H1 (cell line): ENCODE measurements around the gene TMEM229B. TPM values are rescaled to one million over a fixed set of nuclear protein-coding genes. Genes with fewer than 3 reads are reported as not detected.

ENCODE experiments used
- CTCF ChIA-PET: fragments of 300-600 bp; sonication (Branson Sonifier 250); formaldehyde crosslinking; loops from one replicate; lab custom pipeline; 2021; ENCODE audit not compliant: partially characterized antibody; lab: Charles Lee
- POLR2A ChIA-PET: fragments of 300-600 bp; sonication (Branson Sonifier 250); formaldehyde crosslinking; loops from one replicate; lab custom pipeline; 2021; ENCODE audit warnings: inconsistent platforms; ENCODE audit not compliant: partially characterized antibody; lab: Charles Lee
- DNase-seq, 2 experiments: peaks; one replicate each; pipeline versions ENCODE4 v3.0.0 to v3.0.0-alpha.2; 2010 to 2022; ENCODE audit warnings: low spot score in 2 of 2, low read depth in 1 of 2, mixed read lengths in 1 of 2
- FAIRE-seq: peaks from 2 replicates; lab custom pipeline; 2011; peaks lifted over from hg19 to GRCh38; lab: Jason Lieb, UNC
- H2AFZ ChIP-seq: 2 replicates; pipeline ENCODE4 v1.8.1; 2012; ENCODE audit warnings: low read length, inconsistent platforms
- H2AK5ac ChIP-seq: 2 replicates; pipeline ENCODE4 v1.6.1; 2013; ENCODE audit warnings: low read depth, low read length
- H2BK120ac ChIP-seq: replicated peaks from 2 replicates; pipeline ENCODE3; 2013; ENCODE audit warnings: low read depth, low read length, inconsistent platforms
- H2BK12ac ChIP-seq: 2 replicates; pipeline ENCODE4 v1.6.1; 2013; ENCODE audit warnings: low read depth, low read length
- H2BK15ac ChIP-seq: 2 replicates; pipeline ENCODE4 v1.6.1; 2013; ENCODE audit warnings: low read length
- H2BK20ac ChIP-seq: 2 replicates; pipeline ENCODE4 v1.6.1; 2013; ENCODE audit warnings: low read length
- H2BK5ac ChIP-seq: 2 replicates; pipeline ENCODE4 v1.6.1; 2013; ENCODE audit warnings: low read depth, low read length
- H3K14ac ChIP-seq: 2 replicates; pipeline ENCODE4 v1.6.1; 2013; ENCODE audit warnings: inconsistent platforms; ENCODE audit not compliant: insufficient read length
- H3K18ac ChIP-seq: 2 replicates; pipeline ENCODE4 v1.6.1; 2013; ENCODE audit warnings: low read length; ENCODE audit errors: extremely low read depth
- H3K23ac ChIP-seq: 2 replicates; pipeline ENCODE4 v1.6.1; 2013; ENCODE audit warnings: inconsistent platforms; ENCODE audit not compliant: insufficient read length
- H3K23me2 ChIP-seq: 2 replicates; pipeline ENCODE4 v1.6.1; 2013; ENCODE audit warnings: low read depth, low read length
- H3K27ac ChIP-seq: 2 replicates; pipeline ENCODE4 v1.6.1; 2011; ENCODE audit warnings: low read depth, low read length, inconsistent platforms
- H3K27me3 ChIP-seq, 4 experiments: replicated peaks in 1 of 4; 1 replicate in 1 of 4; 2 replicates in 3 of 4; pipeline versions ENCODE4 v1.6.1 to v1.8.1; 2011 to 2013; ENCODE audit warnings: low read length in 3 of 4, mild to moderate bottlenecking in 3 of 4, inconsistent platforms in 2 of 4, mixed read lengths in 2 of 4, moderate library complexity in 1 of 4; ENCODE audit not compliant: control insufficient read depth in 3 of 4, insufficient read depth in 3 of 4; ENCODE audit errors: extremely low read depth in 1 of 4
- H3K36me3 ChIP-seq, 4 experiments: 2 replicates each; pipeline versions ENCODE4 v1.6.1 to v1.8.1; 2011 to 2013; ENCODE audit warnings: mild to moderate bottlenecking in 4 of 4, low read length in 3 of 4, moderate library complexity in 2 of 4, control low read depth in 1 of 4, inconsistent platforms in 1 of 4; ENCODE audit not compliant: insufficient read depth in 4 of 4, control insufficient read depth in 2 of 4
- H3K4ac ChIP-seq: replicated peaks from 2 replicates; pipeline ENCODE3; 2013; ENCODE audit warnings: low read length, low read depth, mixed read lengths, inconsistent platforms; ENCODE audit not compliant: insufficient read length
- H3K4me1 ChIP-seq, 4 experiments: replicated peaks in 1 of 4; 1 replicate in 1 of 4; 2 replicates in 3 of 4; pipeline versions ENCODE4 v1.6.1 to v1.8.1; 2011 to 2013; ENCODE audit warnings: low read length in 3 of 4, inconsistent platforms in 2 of 4, mixed read lengths in 1 of 4; ENCODE audit not compliant: insufficient read depth in 4 of 4, control insufficient read depth in 3 of 4
- H3K4me2 ChIP-seq, 2 experiments: 2 replicates each; pipeline versions ENCODE4 v1.6.1 to v1.8.1; 2011 to 2013; ENCODE audit warnings: low read depth in 2 of 2, low read length in 2 of 2, control low read depth in 1 of 2, inconsistent platforms in 1 of 2, mild to moderate bottlenecking in 1 of 2; ENCODE audit not compliant: insufficient read depth in 1 of 2
- H3K4me3 ChIP-seq, 4 experiments: fragments of 200-600, 300-600 bp in 1 of 4; sonication (generic), shearing (Covaris generic), sonication (Bioruptor Twin) in 1 of 4; 2 replicates each; pipeline versions ENCODE4 v1.5.1 to v1.8.1; 2011 to 2016; ENCODE audit warnings: low read length in 4 of 4, low read depth in 3 of 4, control low read depth in 2 of 4, inconsistent platforms in 2 of 4, mild to moderate bottlenecking in 2 of 4, mixed read lengths in 1 of 4, moderate library complexity in 1 of 4; ENCODE audit not compliant: insufficient read depth in 2 of 4; ENCODE audit errors: extremely low read depth in 1 of 4
- H3K56ac ChIP-seq: replicated peaks from 2 replicates; pipeline ENCODE3; 2013; ENCODE audit warnings: low read depth, mild to moderate bottlenecking, mixed read lengths, low read length, inconsistent platforms; ENCODE audit not compliant: insufficient read length
- H3K79me1 ChIP-seq: 2 replicates; pipeline ENCODE4 v1.6.1; 2013; ENCODE audit warnings: low read depth, low read length, control low read depth
- H3K79me2 ChIP-seq, 2 experiments: 2 replicates each; pipeline versions ENCODE4 v1.6.1 to v1.8.1; 2012 to 2013; ENCODE audit warnings: low read length in 2 of 2, mild to moderate bottlenecking in 2 of 2, inconsistent platforms in 1 of 2; ENCODE audit not compliant: insufficient read depth in 2 of 2, control insufficient read depth in 1 of 2
- H3K9ac ChIP-seq, 4 experiments: replicated peaks in 1 of 4; 1 replicate in 1 of 4; 2 replicates in 3 of 4; pipeline versions ENCODE4 v1.6.1 to v1.8.1; 2011 to 2013; ENCODE audit warnings: low read depth in 3 of 4, low read length in 3 of 4, control low read depth in 2 of 4, mild to moderate bottlenecking in 2 of 4, moderate library complexity in 2 of 4, inconsistent platforms in 1 of 4; ENCODE audit errors: extremely low read depth in 1 of 4
- H3K9me3 ChIP-seq, 2 experiments: 2 replicates each; pipeline versions ENCODE4 v1.6.1 to v1.8.1; 2012 to 2013; ENCODE audit warnings: mild to moderate bottlenecking in 2 of 2, moderate library complexity in 2 of 2, control low read depth in 1 of 2, inconsistent platforms in 1 of 2, low read depth in 1 of 2, low read length in 1 of 2, mixed read lengths in 1 of 2; ENCODE audit not compliant: insufficient read depth in 2 of 2
- H4K20me1 ChIP-seq, 2 experiments: replicated peaks in 1 of 2; 2 replicates each; pipeline versions ENCODE3 to v1.8.1; 2011 to 2013; ENCODE audit warnings: inconsistent platforms in 2 of 2, low read length in 2 of 2, mild to moderate bottlenecking in 1 of 2; ENCODE audit not compliant: insufficient read depth in 2 of 2, control insufficient read depth in 1 of 2
- H4K5ac ChIP-seq: 2 replicates; pipeline ENCODE4 v1.6.1; 2013; ENCODE audit warnings: low read length, low read depth, mixed read lengths, inconsistent platforms; ENCODE audit not compliant: insufficient read length
- H4K8ac ChIP-seq: 2 replicates; pipeline ENCODE4 v1.8.0; 2013; ENCODE audit warnings: mild to moderate bottlenecking, moderate library complexity, low read length, inconsistent platforms; ENCODE audit not compliant: insufficient read depth; ENCODE audit errors: extremely low read depth
- H4K91ac ChIP-seq: replicated peaks from 2 replicates; pipeline ENCODE3; 2013; ENCODE audit warnings: low read length, mixed read lengths, inconsistent platforms; ENCODE audit not compliant: insufficient read length
- ATF3 ChIP-seq: IDR thresholded peaks from 2 replicates; pipeline ENCODE4 v1.6.1; 2011; ENCODE audit warnings: low read depth, mild to moderate bottlenecking, low read length; ENCODE audit not compliant: insufficient read depth
- BACH1 ChIP-seq: IDR thresholded peaks from 2 replicates; pipeline ENCODE4 v1.6.1; 2012; ENCODE audit warnings: low read length, improper control_type of control experiment
- CBX8 ChIP-seq: fragments of 300-800, 300-1000 bp; sonication (generic); IDR thresholded peaks from 2 replicates; pipeline ENCODE4 v1.7.1; 2016; ENCODE audit warnings: low read depth, low read length, borderline replicate concordance
- CEBPB ChIP-seq: IDR thresholded peaks from 2 replicates; pipeline ENCODE4 v1.6.1; 2012; ENCODE audit warnings: low read depth, low read length
- FOSL1 ChIP-seq: IDR thresholded peaks from 2 replicates; pipeline ENCODE4 v1.6.1; 2011; ENCODE audit warnings: mild to moderate bottlenecking, low read depth, low read length, moderate library complexity; ENCODE audit not compliant: insufficient read depth
- GABPA ChIP-seq: IDR thresholded peaks from 2 replicates; pipeline ENCODE4 v1.6.1; 2011; ENCODE audit warnings: mild to moderate bottlenecking, low read length, moderate library complexity, borderline replicate concordance; ENCODE audit not compliant: insufficient read depth
- KDM1A ChIP-seq: fragments of 200-600, 300-600 bp; sonication (generic); IDR thresholded peaks from 2 replicates; pipeline ENCODE4 v1.7.1; 2016; ENCODE audit warnings: mild to moderate bottlenecking, low read length, borderline replicate concordance
- RNF2 ChIP-seq: fragments of 200-900, 300-1000 bp; sonication (generic); IDR thresholded peaks from 2 replicates; pipeline ENCODE4 v1.7.1; 2016; ENCODE audit warnings: borderline replicate concordance, low read depth, mild to moderate bottlenecking, antibody characterized with exemption, low read length; ENCODE audit not compliant: poor library complexity, severe bottlenecking; ENCODE audit errors: missing control alignments
- RXRA ChIP-seq: IDR thresholded peaks from 2 replicates; pipeline ENCODE4 v1.6.1; 2011; ENCODE audit warnings: low read depth, mild to moderate bottlenecking, low read length, moderate library complexity; ENCODE audit not compliant: insufficient read depth
- SIRT6 ChIP-seq: IDR thresholded peaks from one replicate; pipeline ENCODE4 v1.7.1; 2012; ENCODE audit warnings: low read length, inconsistent platforms
- SP1 ChIP-seq: IDR thresholded peaks from 2 replicates; pipeline ENCODE4 v1.6.1; 2011; ENCODE audit warnings: low read depth, low read length
- SP2 ChIP-seq: IDR thresholded peaks from 2 replicates; pipeline ENCODE4 v1.6.1; 2012; ENCODE audit warnings: mild to moderate bottlenecking, low read length, inconsistent platforms
- SUZ12 ChIP-seq: fragments of 200-600 bp; sonication (generic); IDR thresholded peaks from 2 replicates; pipeline ENCODE4 v1.6.1; 2012; ENCODE audit warnings: mild to moderate bottlenecking, inconsistent platforms, low read length, moderate library complexity, mixed read lengths
- TAF1 ChIP-seq: IDR thresholded peaks from 2 replicates; pipeline ENCODE4 v1.6.1; 2011; ENCODE audit warnings: mild to moderate bottlenecking, low read depth, low read length
- TEAD4 ChIP-seq: IDR thresholded peaks from 2 replicates; pipeline ENCODE4 v1.6.1; 2012; ENCODE audit warnings: low read depth, low read length, inconsistent platforms, mixed read lengths
- WGBS, 2 experiments: shearing (Covaris generic) in 1 of 2; methylation state at CpG; one replicate each; pipeline versions ENCODE4 v1.1.6 to v1.1.7; 2013 to 2015; ENCODE audit warnings: low lambda C conversion rate in 2 of 2, mixed read lengths in 2 of 2, inconsistent platforms in 1 of 2, low coverage in 1 of 2, missing lambda C conversion rate in 1 of 2; ENCODE audit not compliant: insufficient replicate concordance in 2 of 2, insufficient coverage in 1 of 2, insufficient read length in 1 of 2; ENCODE audit errors: extremely low coverage in 1 of 2, missing lambda C conversion rate in 1 of 2; 5-methylcytosine and 5-hydroxymethylcytosine counted together
- polyA plus RNA-seq, 7 experiments: library from polyadenylated mRNA; depleted of rRNA in 3 of 7; stranded (reverse) in 5 of 7; unstranded in 2 of 7; fragments of >200 nt in 5 of 7; fragments of 200-250 nt in 2 of 7; gene quantifications; 1 replicate in 5 of 7; 2 replicates in 1 of 7; 4 replicates in 1 of 7; pipeline versions ENCODE4 v1.2.1 to v1.2.3, GENCODE V29; 2011 to 2013; ENCODE audit warnings: missing spikeins in 2 of 7, mixed read lengths in 2 of 7
- total RNA-seq: library from RNA; stranded (reverse); fragmentation: NEBNext Ultra II Directional; extraction: Animal tissue kit (Norgen Biotek cat#: 25700); gene quantifications from 2 replicates; pipeline ENCODE4 v1.2.1, GENCODE V29; 2021

Gene TMEM229B
- total and polyA plus RNA-seq, 2 of the 8 experiments (the other 6 are each of a cell fraction or from before 2014, with no cell fraction given) = 0.73 to 0.85 TPM

- Histone ChIP-seq H3K23ac (no peak overlapping the region), H3K23me2 (no peaks in the 10 kb centered on the region; the same call in 1 of the 2 replicates), H3K36me3 (no peaks in the 10 kb centered on the region), H2AFZ (no peak overlapping the region), H4K8ac (no peak overlapping the region), H3K4me3 (no peak overlapping the region), H3K14ac (no peak overlapping the region), H4K91ac (no peak overlapping the region), H2BK5ac (no peak overlapping the region), H2AK5ac (no peak overlapping the region), H3K79me2 (no peaks in the 10 kb centered on the region), H3K79me1 (no peaks in the 10 kb centered on the region), H4K20me1 (no peaks in the 10 kb centered on the region), H3K4me2 (no peak overlapping the region), H3K56ac (no peak overlapping the region), H3K9me3 (no peaks in the 10 kb centered on the region), H2BK20ac (no peak overlapping the region), H3K18ac (no peak overlapping the region), H2BK15ac (no peak overlapping the region), H3K4me1 (peaks cover 0 to 2% (median 0%) of the 10 kb centered on the region in 4 experiments; a peak in 2 of 7 replicates), H2BK12ac (no peak overlapping the region), H3K27ac (no peak overlapping the region), H2BK120ac (no peak overlapping the region), H3K9ac (no peak overlapping the region), H4K5ac (no peak overlapping the region), H3K27me3 (no peaks in the 10 kb centered on the region; a peak in 1 of 7 replicates), H3K4ac (no peak overlapping the region)
- CTCF ChIA-PET = interaction anchor here (0.7 to 7.6 kb wide), 9 partner anchors 9 to 103 kb away, joined by 3 to 41 read pairs (median 5); no protein-coding TSS in a partner anchor
- no peak for FAIRE-seq
- DNase-seq = no peak
- POLR2A ChIA-PET = interaction anchor here (1.0 kb wide), 1 partner anchor 10 kb away, joined by 3 read pairs; no protein-coding TSS in a partner anchor
- WGBS, 2 experiments = 85% methylated on average over 6 of the region's 6 CpGs; no CpG with 5 or more reads in 1 of the 2 experiments
- TF ChIP-seq SUZ12 (no peak), BACH1 (no peak), TAF1 (no peak), FOSL1 (no peak), CEBPB (no peak), KDM1A (no peak), SP1 (no peak), SIRT6 (no peak), RNF2 (no peak), SP2 (no peak), RXRA (no peak), TEAD4 (no peak), CBX8 (no peak), ATF3 (no peak), GABPA (no peak)
Observed at GRCh38 chr14:67468378-67468730, 20.2 kb downstream of the TMEM229B start.
